H1 (cell line): ENCODE measurements around the gene ATP6V1F.

Experiments
- ATF3 ChIP-seq: IDR thresholded peaks from 2 replicates; pipeline ENCODE4 v1.6.1; 2011; ENCODE audit warnings: low read depth, mild to moderate bottlenecking, low read length; ENCODE audit not compliant: insufficient read depth
- CTCF ChIP-seq, 3 experiments: IDR thresholded peaks; 1 replicate in 2 of 3; 2 replicates in 1 of 3; pipeline versions ENCODE4 v1.5.1 to v1.6.1; 2011; ENCODE audit warnings: low read length in 3 of 3, mild to moderate bottlenecking in 3 of 3, inconsistent platforms in 2 of 3, low read depth in 1 of 3, moderate library complexity in 1 of 3; ENCODE audit not compliant: insufficient read depth in 1 of 3; ENCODE audit errors: control extremely low read depth in 1 of 3
- EZH2 ChIP-seq: fragments of 200-600 bp; sonication (generic); IDR thresholded peaks from 2 replicates; pipeline ENCODE4 v1.7.1; 2012; ENCODE audit warnings: low read depth, mild to moderate bottlenecking, moderate library complexity, low read length, inconsistent platforms; ENCODE audit not compliant: severe bottlenecking
- POLR2AphosphoS5 ChIP-seq: IDR thresholded peaks from 2 replicates; pipeline ENCODE4 v1.6.1; 2011; ENCODE audit warnings: low read depth, low read length
- RNF2 ChIP-seq: fragments of 200-900, 300-1000 bp; sonication (generic); IDR thresholded peaks from 2 replicates; pipeline ENCODE4 v1.7.1; 2016; ENCODE audit warnings: borderline replicate concordance, low read depth, mild to moderate bottlenecking, antibody characterized with exemption, low read length; ENCODE audit not compliant: poor library complexity, severe bottlenecking; ENCODE audit errors: missing control alignments
- TAF1 ChIP-seq: IDR thresholded peaks from 2 replicates; pipeline ENCODE4 v1.6.1; 2011; ENCODE audit warnings: mild to moderate bottlenecking, low read depth, low read length

GRCh38 chr7:128876586-128876977 lies 13.9 kb downstream of the ATP6V1F start:
- no peak for TF ChIP-seq RNF2
- no peak for TF ChIP-seq TAF1
- TF ChIP-seq CTCF (IDR thresholded peaks at IDR 0.05; ENCODE audit: control extremely low read depth in 1 of 3, insufficient read depth in 1 of 3, low read depth in 1 of 3, low read length in 3 of 3) = no peak
- no peak for TF ChIP-seq POLR2AphosphoS5
- no peak for TF ChIP-seq EZH2
- TF ChIP-seq ATF3 = no peak
